Measurements from ENCODE around the gene NAPEPLD.

DNA sequence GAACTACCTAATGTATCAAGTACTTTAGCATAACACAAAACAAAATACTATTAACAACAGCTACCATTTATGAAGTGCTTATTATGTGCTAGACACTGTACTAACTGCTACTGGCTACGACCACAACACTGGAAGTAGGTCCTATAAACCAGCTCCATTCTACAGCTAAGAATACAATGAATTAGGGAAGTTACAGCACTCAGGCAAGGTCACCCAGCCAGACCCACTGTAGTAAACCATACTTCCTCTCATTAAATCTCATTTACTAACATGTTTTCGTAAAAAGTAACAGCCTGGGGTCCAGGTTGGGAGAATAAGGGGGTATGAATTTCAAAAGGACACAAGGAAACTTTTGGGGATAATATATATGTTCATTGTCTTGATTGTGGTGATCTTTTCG, 25.4 kb downstream of the NAPEPLD start:
- TF ChIP-seq POLR2A (IDR thresholded peaks at IDR 0.05): no peak
- TF ChIP-seq, protein P1, sequence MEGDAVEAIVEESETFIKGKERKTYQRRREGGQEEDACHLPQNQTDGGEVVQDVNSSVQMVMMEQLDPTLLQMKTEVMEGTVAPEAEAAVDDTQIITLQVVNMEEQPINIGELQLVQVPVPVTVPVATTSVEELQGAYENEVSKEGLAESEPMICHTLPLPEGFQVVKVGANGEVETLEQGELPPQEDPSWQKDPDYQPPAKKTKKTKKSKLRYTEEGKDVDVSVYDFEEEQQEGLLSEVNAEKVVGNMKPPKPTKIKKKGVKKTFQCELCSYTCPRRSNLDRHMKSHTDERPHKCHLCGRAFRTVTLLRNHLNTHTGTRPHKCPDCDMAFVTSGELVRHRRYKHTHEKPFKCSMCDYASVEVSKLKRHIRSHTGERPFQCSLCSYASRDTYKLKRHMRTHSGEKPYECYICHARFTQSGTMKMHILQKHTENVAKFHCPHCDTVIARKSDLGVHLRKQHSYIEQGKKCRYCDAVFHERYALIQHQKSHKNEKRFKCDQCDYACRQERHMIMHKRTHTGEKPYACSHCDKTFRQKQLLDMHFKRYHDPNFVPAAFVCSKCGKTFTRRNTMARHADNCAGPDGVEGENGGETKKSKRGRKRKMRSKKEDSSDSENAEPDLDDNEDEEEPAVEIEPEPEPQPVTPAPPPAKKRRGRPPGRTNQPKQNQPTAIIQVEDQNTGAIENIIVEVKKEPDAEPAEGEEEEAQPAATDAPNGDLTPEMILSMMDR (IDR thresholded peaks at IDR 0.05): no peak
